Fibroblast of lung (primary cell): ENCODE data around the gene PIGK. TPM values are rescaled to one million over a fixed set of nuclear protein-coding genes. Genes with fewer than 3 reads are reported as not detected.
"Not testable (repeated sequence)": the region's sequence is repeated elsewhere in the genome, so short reads cannot be mapped to it uniquely, and the experiment has no call there.

ENCODE experiments used
- DNase-seq, 2 donors: peaks; one replicate each; pipeline versions ENCODE4 v3.0.0 to v3.0.0-alpha.2; 2010; ENCODE audit warnings: low read depth in 2 of 2
- H2AFZ ChIP-seq: 2 replicates; pipeline ENCODE4 v1.5.1; 2012; ENCODE audit warnings: low read length, control low read depth, inconsistent platforms
- H3K27ac ChIP-seq: 2 replicates; pipeline ENCODE4 v1.5.1; 2011; ENCODE audit warnings: low read length, control low read depth; ENCODE audit not compliant: insufficient read depth
- H3K27me3 ChIP-seq: 2 replicates; pipeline ENCODE4 v1.5.1; 2011; ENCODE audit warnings: mild to moderate bottlenecking, low read length; ENCODE audit not compliant: control insufficient read depth, insufficient read depth
- H3K36me3 ChIP-seq: 2 replicates; pipeline ENCODE4 v1.5.1; 2011; ENCODE audit warnings: low read length; ENCODE audit not compliant: control insufficient read depth, insufficient read depth
- H3K4me1 ChIP-seq: 2 replicates; pipeline ENCODE4 v1.5.1; 2011; ENCODE audit warnings: low read length; ENCODE audit not compliant: control insufficient read depth, insufficient read depth; ENCODE audit errors: extremely low read depth
- H3K4me2 ChIP-seq: 2 replicates; pipeline ENCODE4 v1.5.1; 2011; ENCODE audit warnings: low read length, control low read depth; ENCODE audit not compliant: insufficient read depth; ENCODE audit errors: extremely low read depth
- H3K4me3 ChIP-seq, 4 experiments: fragments of 200-600 bp in 1 of 4; sonication (generic) in 1 of 4; replicated peaks in 1 of 4; 2 replicates each; pipeline ENCODE4 v1.5.1; 2011 to 2016; ENCODE audit warnings: low read length in 4 of 4, low read depth in 3 of 4, mild to moderate bottlenecking in 3 of 4, control low read depth in 2 of 4, inconsistent platforms in 1 of 4, mixed read lengths in 1 of 4; ENCODE audit not compliant: insufficient read depth in 1 of 4; ENCODE audit errors: control extremely low read depth in 1 of 4
- H3K79me2 ChIP-seq: 2 replicates; pipeline ENCODE4 v1.5.1; 2012; ENCODE audit warnings: mild to moderate bottlenecking, low read length, inconsistent platforms; ENCODE audit not compliant: control insufficient read depth, insufficient read depth
- H3K9ac ChIP-seq: 2 replicates; pipeline ENCODE4 v1.5.1; 2011; ENCODE audit warnings: mild to moderate bottlenecking, low read length, control low read depth; ENCODE audit not compliant: insufficient read depth
- H3K9me3 ChIP-seq: 2 replicates; pipeline ENCODE4 v1.5.1; 2012; ENCODE audit warnings: low read depth, low read length; ENCODE audit not compliant: control insufficient read depth, insufficient read depth
- H4K20me1 ChIP-seq: 2 replicates; pipeline ENCODE4 v1.5.1; 2011; ENCODE audit warnings: low read length; ENCODE audit not compliant: control insufficient read depth, insufficient read depth; ENCODE audit errors: extremely low read depth
- EZH2 ChIP-seq: IDR thresholded peaks from 2 replicates; pipeline ENCODE4 v1.5.1; 2012; ENCODE audit warnings: low read length, control low read depth, mild to moderate bottlenecking; ENCODE audit errors: missing control alignments
- polyA plus RNA-seq, 2 donors: library from polyadenylated mRNA; depleted of rRNA in 1 of 2; stranded (reverse) in 1 of 2; unstranded in 1 of 2; fragments of >200 nt; gene quantifications; 2 replicates each; pipeline ENCODE4 v1.2.1, GENCODE V29; 2011 to 2012; ENCODE audit warnings: missing spikeins in 1 of 2
- total RNA-seq: library from RNA; depleted of rRNA; stranded (reverse); fragments of >200 nt; gene quantifications from 2 replicates; pipeline ENCODE4 v1.2.1, GENCODE V29; 2014
- TF ChIP-seq, protein P1 (sequence below), 2 donors: IDR thresholded peaks in 1 of 2; conservative IDR thresholded peaks in 1 of 2; 1 replicate in 1 of 2; 2 replicates in 1 of 2; pipeline ENCODE4 v1.5.1; 2011 to 2012; ENCODE audit warnings: low read length in 2 of 2, control low read depth in 1 of 2, inconsistent platforms in 1 of 2, low read depth in 1 of 2, mild to moderate bottlenecking in 1 of 2

Gene PIGK
- total and polyA plus RNA-seq, 2 donors (not counting 1 experiment from before 2014, with no cell fraction given) = 55.7 to 58.7 TPM

DNA sequence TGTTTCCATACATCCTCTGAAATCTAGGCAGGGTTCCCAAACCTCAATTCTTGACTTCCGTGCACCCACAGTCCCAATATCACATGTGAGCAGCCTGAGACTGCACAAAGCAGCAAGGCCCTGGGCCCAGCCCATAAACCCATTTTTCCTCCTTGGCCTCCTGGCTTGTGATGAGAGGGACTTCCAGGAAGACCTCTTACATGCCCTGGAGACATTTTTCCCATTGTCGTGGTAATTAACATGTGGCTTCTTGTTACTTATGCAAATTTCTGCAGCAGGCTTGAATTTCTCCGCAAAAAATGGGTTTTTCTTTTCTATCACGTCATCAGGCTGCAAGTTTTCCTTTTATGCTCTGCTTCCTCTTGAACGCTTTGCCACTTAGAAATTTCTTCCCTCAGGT, 3.3 kb upstream of the PIGK start:
- no peaks in the 10 kb centered on the region for H3K79me2 ChIP-seq
- no peak overlapping the region for H3K4me2 ChIP-seq
- no peaks in the 10 kb centered on the region for H3K4me1 ChIP-seq
- H3K9me3 ChIP-seq = no peaks in the 10 kb centered on the region
- no peak overlapping the region for H3K4me3 ChIP-seq
- no peak for TF ChIP-seq EZH2
- TF ChIP-seq, protein P1, sequence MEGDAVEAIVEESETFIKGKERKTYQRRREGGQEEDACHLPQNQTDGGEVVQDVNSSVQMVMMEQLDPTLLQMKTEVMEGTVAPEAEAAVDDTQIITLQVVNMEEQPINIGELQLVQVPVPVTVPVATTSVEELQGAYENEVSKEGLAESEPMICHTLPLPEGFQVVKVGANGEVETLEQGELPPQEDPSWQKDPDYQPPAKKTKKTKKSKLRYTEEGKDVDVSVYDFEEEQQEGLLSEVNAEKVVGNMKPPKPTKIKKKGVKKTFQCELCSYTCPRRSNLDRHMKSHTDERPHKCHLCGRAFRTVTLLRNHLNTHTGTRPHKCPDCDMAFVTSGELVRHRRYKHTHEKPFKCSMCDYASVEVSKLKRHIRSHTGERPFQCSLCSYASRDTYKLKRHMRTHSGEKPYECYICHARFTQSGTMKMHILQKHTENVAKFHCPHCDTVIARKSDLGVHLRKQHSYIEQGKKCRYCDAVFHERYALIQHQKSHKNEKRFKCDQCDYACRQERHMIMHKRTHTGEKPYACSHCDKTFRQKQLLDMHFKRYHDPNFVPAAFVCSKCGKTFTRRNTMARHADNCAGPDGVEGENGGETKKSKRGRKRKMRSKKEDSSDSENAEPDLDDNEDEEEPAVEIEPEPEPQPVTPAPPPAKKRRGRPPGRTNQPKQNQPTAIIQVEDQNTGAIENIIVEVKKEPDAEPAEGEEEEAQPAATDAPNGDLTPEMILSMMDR (conservative IDR thresholded peaks at IDR 0.05 in 1 of 2, IDR thresholded peaks at IDR 0.05 in 1 of 2; ENCODE audit: low read depth in 1 of 2, low read length in 2 of 2) = no peak
- H3K36me3 ChIP-seq = peaks cover 2% of the 10 kb centered on the region
- H4K20me1 ChIP-seq = no peaks in the 10 kb centered on the region
- H3K27me3 ChIP-seq = no peaks in the 10 kb centered on the region
- H3K9ac ChIP-seq = no peak overlapping the region
- DNase-seq = no peak
- no peak overlapping the region for H3K27ac ChIP-seq
- no peak overlapping the region for H2AFZ ChIP-seq

DNA sequence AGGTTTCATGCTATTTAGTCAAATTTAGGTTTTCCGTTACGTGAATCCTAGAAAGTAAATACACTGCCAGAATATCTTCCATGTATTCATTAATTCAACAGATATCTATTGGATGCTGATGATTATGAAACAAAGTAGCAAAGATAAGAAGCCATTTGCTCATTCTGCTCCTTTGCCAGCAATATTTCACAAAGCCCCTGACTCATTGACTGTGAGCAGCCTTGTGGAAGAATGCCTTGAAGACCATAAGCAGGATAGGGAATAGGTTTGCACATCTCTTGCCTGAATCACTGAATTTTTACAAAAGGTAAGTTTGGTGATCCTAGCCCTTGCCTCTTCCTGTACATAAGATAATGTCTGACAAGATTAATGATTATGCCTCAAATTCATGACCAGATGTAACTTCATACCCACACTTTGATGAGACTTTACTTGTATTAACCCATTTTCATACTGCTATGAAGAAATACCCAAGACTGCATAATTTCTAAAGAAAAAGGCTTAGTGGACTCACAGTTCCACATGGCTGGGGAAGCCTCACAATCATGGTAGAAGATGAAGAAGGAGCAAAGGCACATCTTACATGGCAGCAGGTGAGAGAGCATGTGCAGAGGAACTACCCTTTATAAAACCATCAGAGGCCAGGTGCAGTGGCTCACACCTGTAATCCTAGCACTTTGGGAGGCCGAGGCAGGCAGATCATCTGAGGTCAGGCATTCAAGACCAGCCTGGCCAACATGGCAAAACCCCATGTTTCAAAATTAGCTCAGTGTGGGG, 1.6 kb upstream of the PIGK start:
- peak overlapping the region in 3 of 4 experiments; percentile 83 to 96 (median 91) for H3K4me3 ChIP-seq
- H3K9me3 ChIP-seq = no peaks in the 10 kb centered on the region
- DNase-seq = peak; percentile 64 to 77
- no peak for TF ChIP-seq EZH2
- peak overlapping the region; percentile 69 for H3K4me2 ChIP-seq
- H3K4me1 ChIP-seq = no peaks in the 10 kb centered on the region
- no peaks in the 10 kb centered on the region for H3K79me2 ChIP-seq
- no peak overlapping the region for H3K9ac ChIP-seq
- no peak overlapping the region for H3K27ac ChIP-seq
- no peaks in the 10 kb centered on the region for H3K27me3 ChIP-seq
- peaks cover 2% of the 10 kb centered on the region for H3K36me3 ChIP-seq
- no peak overlapping the region for H2AFZ ChIP-seq
- no peaks in the 10 kb centered on the region for H4K20me1 ChIP-seq

DNA sequence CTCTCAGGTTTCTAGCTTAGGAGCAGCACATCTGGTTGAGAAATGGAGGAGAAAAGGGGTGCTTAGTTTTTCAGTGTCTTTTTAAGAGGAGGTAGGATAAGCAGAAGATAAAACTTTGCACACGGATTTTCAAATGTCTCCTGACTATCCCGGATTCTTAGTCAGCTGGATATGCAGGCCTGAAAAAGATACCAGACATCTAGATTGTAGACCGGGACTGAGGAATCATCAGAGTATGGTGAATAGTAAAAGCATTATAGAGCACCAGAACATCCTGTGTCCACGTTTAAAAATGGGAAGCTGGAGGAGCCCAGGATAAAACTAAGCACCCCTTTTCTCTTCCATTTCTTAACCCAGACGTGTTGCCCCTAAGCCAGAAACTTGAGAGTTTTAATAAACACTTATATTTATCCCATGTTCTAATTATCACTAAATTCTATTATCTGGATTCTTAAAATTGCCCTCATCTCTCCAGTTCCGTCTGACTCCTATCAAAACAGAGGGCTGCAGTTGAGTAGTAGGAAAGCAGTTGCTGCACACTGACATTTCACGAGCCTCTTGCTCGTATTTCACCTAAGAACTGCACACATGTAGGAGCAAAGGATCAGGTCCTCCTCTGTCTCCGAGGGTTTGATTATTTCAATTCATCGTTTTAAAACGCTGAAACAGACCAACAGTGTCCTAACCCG, 609 bp downstream of the PIGK start:
- DNase-seq = peak in 1 of 2 donors; percentile 3
- TF ChIP-seq EZH2 = no peak
- TF ChIP-seq, protein P1 (conservative IDR thresholded peaks at IDR 0.05 in 1 of 2, IDR thresholded peaks at IDR 0.05 in 1 of 2; ENCODE audit: low read depth in 1 of 2, low read length in 2 of 2) = no peak
- Histone ChIP-seq H3K4me1 (no peaks in the 10 kb centered on the region), H3K27me3 (no peaks in the 10 kb centered on the region), H3K36me3 (no peaks in the 10 kb centered on the region), H3K4me3 (peak overlapping the region; percentile 83 to 96 (median 93)), H3K9me3 (no peaks in the 10 kb centered on the region), H3K4me2 (peak overlapping the region; percentile 88), H3K27ac (peak overlapping the region; percentile 72), H3K9ac (peak overlapping the region; percentile 55), H2AFZ (peak overlapping the region; percentile 88), H3K79me2 (no peaks in the 10 kb centered on the region), H4K20me1 (no peaks in the 10 kb centered on the region)

DNA sequence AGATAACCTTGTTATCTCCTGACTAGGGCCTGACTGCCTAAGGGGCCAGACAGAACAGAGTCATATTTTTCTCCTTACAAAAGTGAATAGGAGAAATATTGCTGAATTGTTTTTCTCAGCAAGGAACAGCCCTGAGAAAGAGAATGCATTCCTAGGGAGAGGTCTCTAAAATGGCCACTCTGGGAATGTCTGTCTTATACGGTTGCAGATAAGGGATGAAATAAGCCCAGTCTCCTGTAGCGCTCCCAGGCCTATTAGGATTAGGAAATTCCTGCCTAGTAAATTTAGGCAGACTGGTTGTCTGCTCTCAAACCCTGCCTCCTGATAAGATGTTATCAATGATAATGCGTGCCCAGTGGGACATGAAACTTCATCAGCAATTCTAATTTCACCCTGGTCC, 15.2 kb downstream of the PIGK start:
- not testable (repeated sequence) for H3K4me2 ChIP-seq, H3K27ac ChIP-seq, H3K27me3 ChIP-seq, H3K4me3 ChIP-seq, H3K36me3 ChIP-seq, H3K4me1 ChIP-seq, H2AFZ ChIP-seq, H3K79me2 ChIP-seq, DNase-seq, H4K20me1 ChIP-seq, H3K9ac ChIP-seq, H3K9me3 ChIP-seq
